ENCODE data around the gene KRTAP4-9.

- TF ChIP-seq CEBPB (IDR thresholded peaks at IDR 0.05) (no peak), HOXB5 (CRISPR knock-in tag; IDR thresholded peaks at IDR 0.05) (no peak), POLR2A (IDR thresholded peaks at IDR 0.05; ENCODE audit: low read length) (no peak), CTCF (IDR thresholded peaks at IDR 0.05) (no peak), REST (IDR thresholded peaks at IDR 0.05) (no peak), GATA3 (IDR thresholded peaks at IDR 0.05; ENCODE audit: borderline replicate concordance) (no peak), MYC (IDR thresholded peaks at IDR 0.05; ENCODE audit: borderline replicate concordance, low read length) (no peak), ESRRA (IDR thresholded peaks at IDR 0.05; ENCODE audit: borderline replicate concordance, low read length) (no peak), HDAC2 (IDR thresholded peaks at IDR 0.05) (no peak), CHD2 (IDR thresholded peaks at IDR 0.05; ENCODE audit: low read length, partially characterized antibody) (no peak), MAX (IDR thresholded peaks at IDR 0.05) (no peak)
Observed at GRCh38 chr17:41098481-41098880, 6.7 kb upstream of the KRTAP4-9 start.
